Gastrocnemius medialis (tissue), 4 donors: ENCODE data around the gene AIG1.

Experiments
- CTCF ChIP-seq, 5 experiments: fragments of 450-650 bp in 3 of 5; fragments of 200-600 bp in 2 of 5; sonication (generic) in 2 of 5; IDR thresholded peaks in 4 of 5; conservative IDR thresholded peaks in 1 of 5; 1 replicate in 4 of 5; 2 replicates in 1 of 5; pipeline ENCODE4 v1.5.1; 2016 to 2019; ENCODE audit warnings: antibody characterized with exemption in 5 of 5, mild to moderate bottlenecking in 3 of 5, moderate library complexity in 3 of 5
- POLR2A ChIP-seq, 2 donors: fragments of 450-650 bp; IDR thresholded peaks; one replicate each; pipeline ENCODE4 v1.6.1; 2017; ENCODE audit warnings: antibody characterized with exemption in 2 of 2, mild to moderate bottlenecking in 2 of 2, moderate library complexity in 2 of 2

- TF ChIP-seq CTCF (IDR thresholded peaks at IDR 0.05 in 4 of 5, conservative IDR thresholded peaks at IDR 0.05 in 1 of 5) (no peak), POLR2A (IDR thresholded peaks at IDR 0.05) (no peak)
Measured at GRCh38 chr6:143192766-143193165, 132.1 kb downstream of the AIG1 start.
